ENCODE measurements around the gene MAN1A1. TPM values are rescaled to one million over a fixed set of nuclear protein-coding genes. Genes with fewer than 3 reads are reported as not detected.
"Not testable (repeated sequence)": the region's sequence is repeated elsewhere in the genome, so short reads cannot be mapped to it uniquely, and the experiment has no call there.

The MAN1A1 gene
- polyA plus RNA-seq, 3 donors from 2014 or later, result 33.9 to 64.9 (median 56.7) TPM

DNA sequence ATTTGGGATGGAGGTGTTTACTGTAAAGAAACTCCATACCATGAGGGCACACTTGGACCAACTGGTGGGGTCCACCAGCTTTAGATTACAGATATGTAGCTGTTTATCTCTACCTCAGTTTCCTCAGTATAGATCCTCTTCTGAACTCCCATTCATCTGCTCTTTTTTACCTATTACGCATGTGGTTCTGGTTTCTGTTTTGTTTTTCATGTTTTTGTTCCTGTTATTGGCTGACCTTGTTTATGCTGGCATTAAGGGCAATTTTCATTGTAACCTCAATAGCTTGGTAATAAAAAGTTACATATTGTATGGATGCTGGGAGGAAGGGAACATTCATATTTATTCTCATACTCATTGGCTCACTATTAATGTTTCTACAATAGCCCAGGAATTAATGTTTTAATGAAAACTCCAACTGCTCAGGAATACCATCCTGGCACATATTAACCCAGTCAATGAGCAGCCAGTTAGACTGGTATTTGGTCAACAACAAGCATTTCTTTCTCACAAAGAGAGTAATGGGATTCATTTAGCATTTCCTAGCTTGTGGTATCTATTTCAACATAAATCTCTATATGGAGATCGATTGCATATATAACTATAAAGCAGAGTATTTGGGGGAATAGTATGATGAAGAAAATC lies 187.3 kb downstream of the MAN1A1 start:
- Mint-ChIP-seq H3K36me3 (peaks cover 3 to 11% (median 4%) of the 10 kb centered on the region in 3 donors), H3K4me3 (no peak overlapping the region), H3K9me3 (no peaks in the 10 kb centered on the region), H3K4me1 (peaks cover 0 to 5% of the 10 kb centered on the region in 2 donors), H3K27ac (peak overlapping the region in 1 of 6 donors; percentile 63), H3K27me3 (ENCODE audit: low read depth in 3 of 3) (peaks cover 2 to 12% (median 4%) of the 10 kb centered on the region in 3 donors)
- DNase-seq, result no peak

GRCh38 chr6:119161438-119161837 lies 188.1 kb downstream of the MAN1A1 start:
- Mint-ChIP-seq H3K27me3 (ENCODE audit: low read depth in 3 of 3) (peaks cover 2 to 12% (median 4%) of the 10 kb centered on the region in 3 donors), H3K36me3 (peaks cover 3 to 11% (median 4%) of the 10 kb centered on the region in 3 donors), H3K4me1 (peaks cover 0 to 2% of the 10 kb centered on the region in 2 donors), H3K4me3 (no peak overlapping the region), H3K27ac (no peak overlapping the region), H3K9me3 (no peaks in the 10 kb centered on the region)
- DNase-seq, result no peak

DNA sequence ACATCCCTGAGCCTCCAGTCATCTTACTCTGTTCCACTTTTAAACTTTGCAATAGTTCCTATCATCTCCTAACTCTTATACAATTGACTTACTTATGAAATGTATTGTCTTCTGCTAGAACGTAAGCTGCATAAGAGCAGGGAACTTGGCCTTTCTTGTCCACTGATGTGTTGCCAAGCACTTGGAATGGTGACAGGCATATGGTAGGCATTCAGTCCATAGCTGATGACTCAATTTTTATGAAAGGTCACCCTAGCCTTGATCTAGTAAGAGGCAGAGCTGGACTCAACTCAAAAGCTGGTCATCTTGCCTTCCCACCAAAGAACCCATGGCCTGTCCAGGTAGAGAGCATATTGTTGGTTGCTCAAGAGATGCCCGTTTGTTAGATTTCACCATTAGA lies 188.7 kb downstream of the MAN1A1 start:
- Mint-ChIP-seq H3K4me3 (no peak overlapping the region), H3K27ac (no peak overlapping the region), H3K36me3 (peaks cover 3 to 11% (median 4%) of the 10 kb centered on the region in 3 donors), H3K27me3 (ENCODE audit: low read depth in 3 of 3) (peaks cover 2 to 11% (median 4%) of the 10 kb centered on the region in 3 donors), H3K4me1 (no peaks in the 10 kb centered on the region), H3K9me3 (no peaks in the 10 kb centered on the region)
- no peak for DNase-seq

DNA sequence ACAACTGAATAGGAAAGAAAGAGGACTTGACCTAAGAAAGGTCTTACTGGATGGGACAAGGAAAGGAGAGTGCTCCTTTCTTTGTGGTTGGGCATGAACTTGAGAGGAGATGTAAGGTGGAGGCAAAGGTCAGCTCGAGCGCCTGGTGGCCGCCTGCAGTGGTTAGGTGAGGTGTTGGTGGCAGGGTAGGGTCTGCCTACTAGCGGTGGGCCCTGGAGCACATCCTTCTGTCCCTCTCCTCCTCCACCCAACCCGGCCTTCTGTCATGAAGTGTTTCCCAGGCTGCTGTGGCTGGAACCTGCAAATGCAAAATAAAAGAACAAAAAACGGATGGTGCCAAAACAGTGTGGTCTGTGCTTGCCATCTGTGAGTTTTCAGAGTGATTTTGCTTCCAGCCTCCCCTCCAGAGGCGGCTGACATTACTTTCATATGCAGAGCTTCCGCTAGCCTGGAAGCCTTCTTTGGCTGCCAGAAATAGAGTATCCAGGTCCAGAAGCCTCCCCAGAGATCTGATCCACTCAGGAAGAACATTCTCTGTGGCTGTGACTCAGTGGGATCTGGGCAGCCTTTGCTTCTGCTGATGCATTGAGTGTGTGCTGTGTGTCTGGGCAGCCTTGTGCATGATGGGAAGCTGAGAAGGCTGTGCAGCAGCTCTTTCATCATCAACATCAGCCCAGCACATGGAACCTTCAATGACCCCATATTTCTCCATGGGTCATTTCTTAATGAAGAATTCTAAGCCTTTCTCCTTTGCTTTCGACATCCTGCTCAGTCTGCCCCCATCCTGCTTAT lies 191.3 kb downstream of the MAN1A1 start:
- no peaks in the 10 kb centered on the region for H3K4me1 Mint-ChIP-seq
- no peak for DNase-seq
- no peak overlapping the region for H3K4me3 Mint-ChIP-seq
- H3K36me3 Mint-ChIP-seq, result peaks cover 0 to 6% (median 4%) of the 10 kb centered on the region in 3 donors
- peaks cover 2 to 9% (median 2%) of the 10 kb centered on the region in 3 donors for H3K27me3 Mint-ChIP-seq (ENCODE audit: low read depth in 3 of 3)
- no peaks in the 10 kb centered on the region for H3K9me3 Mint-ChIP-seq
- H3K27ac Mint-ChIP-seq, result no peak overlapping the region

GRCh38 chr6:119157506-119157815 lies 192.1 kb downstream of the MAN1A1 start:
- Mint-ChIP-seq H3K27ac (no peak overlapping the region), H3K9me3 (no peaks in the 10 kb centered on the region), H3K36me3 (peaks cover 0 to 6% (median 4%) of the 10 kb centered on the region in 3 donors), H3K4me1 (no peaks in the 10 kb centered on the region), H3K27me3 (ENCODE audit: low read depth in 3 of 3) (peaks cover 2 to 6% (median 2%) of the 10 kb centered on the region in 3 donors), H3K4me3 (no peak overlapping the region)
- no peak for DNase-seq

DNA sequence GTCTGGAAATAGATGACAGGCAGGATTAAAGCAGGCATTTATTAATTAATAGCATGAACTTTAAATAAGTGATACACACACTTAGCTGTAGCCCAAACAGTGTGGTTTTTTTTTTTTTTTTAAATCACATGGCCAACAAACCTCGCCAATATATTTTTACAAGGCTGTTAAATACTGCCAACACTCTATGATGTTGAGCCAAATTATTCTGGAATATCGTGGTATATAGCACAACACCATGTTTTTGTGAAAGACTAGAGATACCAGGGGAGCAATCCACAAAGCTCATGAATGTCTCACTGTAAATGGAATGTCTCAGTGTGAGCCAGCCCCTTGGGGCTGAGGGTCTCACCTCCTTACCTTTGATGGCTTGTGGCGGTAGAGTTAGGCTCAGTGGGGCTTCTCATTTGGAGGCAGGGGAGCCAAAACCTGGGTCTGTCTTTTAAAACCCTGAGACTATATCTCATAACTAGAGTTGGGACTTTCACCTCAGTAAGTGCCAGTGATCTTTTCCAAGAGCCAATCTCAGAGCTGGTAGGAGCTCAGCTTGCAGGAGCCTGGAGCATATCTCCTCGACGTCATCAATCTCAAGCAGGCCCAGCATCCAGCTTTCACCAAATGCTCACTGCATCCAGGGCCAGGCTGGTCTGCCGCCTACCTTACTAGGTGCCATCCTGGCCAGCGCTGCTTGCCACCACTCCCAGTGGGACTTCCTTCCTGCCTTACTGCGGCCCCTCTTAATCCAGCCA lies 192.6 kb downstream of the MAN1A1 start:
- peaks cover 0 to 3% (median 0%) of the 10 kb centered on the region in 3 donors for H3K36me3 Mint-ChIP-seq
- no peak overlapping the region for H3K4me3 Mint-ChIP-seq
- no peak for DNase-seq
- no peak overlapping the region for H3K27ac Mint-ChIP-seq
- H3K4me1 Mint-ChIP-seq, result peaks cover 2 to 5% of the 10 kb centered on the region in 2 donors
- H3K9me3 Mint-ChIP-seq, result no peaks in the 10 kb centered on the region
- H3K27me3 Mint-ChIP-seq (ENCODE audit: low read depth in 3 of 3), result peaks cover 0 to 3% (median 2%) of the 10 kb centered on the region in 3 donors

DNA sequence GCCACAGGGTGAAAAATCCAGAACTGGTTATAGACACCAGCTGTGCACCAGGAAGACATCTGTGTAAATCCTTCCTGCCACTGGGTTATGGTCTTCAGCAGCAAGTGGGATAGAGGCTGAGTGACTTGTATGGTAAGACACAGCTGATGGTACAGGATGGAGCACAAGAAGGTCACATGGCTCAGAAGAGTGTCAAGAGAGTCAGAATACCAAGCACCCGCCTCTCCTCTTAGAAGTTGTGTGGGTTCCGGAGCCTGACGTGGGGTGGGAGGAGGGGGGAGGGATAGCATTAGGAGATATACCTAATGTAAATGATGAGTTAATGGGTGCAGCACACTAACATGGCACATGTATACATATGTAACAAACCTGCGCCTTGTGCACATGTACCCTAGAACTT lies 193.5 kb downstream of the MAN1A1 start:
- not testable (repeated sequence) for H3K9me3 Mint-ChIP-seq; DNase-seq; H3K4me1 Mint-ChIP-seq; H3K4me3 Mint-ChIP-seq; H3K27me3 Mint-ChIP-seq (ENCODE audit: low read depth in 3 of 3); H3K36me3 Mint-ChIP-seq; H3K27ac Mint-ChIP-seq

DNA sequence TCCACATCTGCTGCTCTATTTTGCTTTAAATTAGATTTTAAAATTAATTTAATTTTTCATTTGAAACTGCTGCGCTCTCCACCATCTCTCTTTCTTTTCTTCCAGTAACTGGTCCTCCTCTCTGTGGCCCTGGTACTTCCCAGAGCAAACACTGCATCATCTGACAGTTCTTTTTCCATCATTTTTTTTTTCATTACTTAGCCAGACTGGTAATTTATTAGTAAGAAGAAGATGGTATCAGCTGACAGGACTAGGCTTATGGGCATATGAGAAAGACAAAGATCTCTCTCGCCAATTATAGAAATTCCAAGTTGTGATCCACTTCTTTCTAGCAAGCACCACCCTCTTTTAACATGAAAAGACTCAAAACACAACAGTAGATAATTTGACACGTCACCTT lies 197.4 kb downstream of the MAN1A1 start:
- H3K27ac Mint-ChIP-seq, result peak overlapping the region in 1 of 6 donors; percentile 45
- peaks cover under 1 to 3% (median 2%) of the 10 kb centered on the region in 3 donors for H3K27me3 Mint-ChIP-seq (ENCODE audit: low read depth in 3 of 3)
- peaks cover 18 to 29% of the 10 kb centered on the region in 2 donors for H3K4me1 Mint-ChIP-seq
- H3K9me3 Mint-ChIP-seq, result no peaks in the 10 kb centered on the region
- no peak overlapping the region for H3K4me3 Mint-ChIP-seq
- DNase-seq, result no peak
- H3K36me3 Mint-ChIP-seq, result no peaks in the 10 kb centered on the region

GRCh38 chr6:119148825-119149525 lies 200.6 kb downstream of the MAN1A1 start:
- peak overlapping the region in 2 of 6 donors; percentile 10 to 53 for H3K27ac Mint-ChIP-seq

GRCh38 chr6:119148098-119148824 lies 201.3 kb downstream of the MAN1A1 start:
- Mint-ChIP-seq H3K9me3 (no peaks in the 10 kb centered on the region), H3K27ac (peak overlapping the region in 3 of 6 donors; percentile 53 to 64 (median 63)), H3K4me1 (peaks cover 26 to 46% of the 10 kb centered on the region in 2 donors), H3K4me3 (peak overlapping the region in 1 of 5 donors; percentile 15), H3K27me3 (ENCODE audit: low read depth in 3 of 3) (peaks cover 0 to 3% (median 2%) of the 10 kb centered on the region in 3 donors), H3K36me3 (no peaks in the 10 kb centered on the region)
- DNase-seq, result peak in 2 of 3 donors; percentile 22 to 33

More at GRCh38 chr6:119148825-119149525, 200.6 kb downstream of the MAN1A1 start:
- Mint-ChIP-seq H3K9me3 (no peaks in the 10 kb centered on the region), H3K4me3 (no peak overlapping the region), H3K36me3 (no peaks in the 10 kb centered on the region), H3K4me1 (peaks cover 26 to 46% of the 10 kb centered on the region in 2 donors), H3K27me3 (ENCODE audit: low read depth in 3 of 3) (peaks cover 0 to 3% (median 2%) of the 10 kb centered on the region in 3 donors)
- no peak for DNase-seq

GRCh38 chr6:119147101-119148053 lies 202.2 kb downstream of the MAN1A1 start:
- DNase-seq, result peak in 2 of 3 donors; percentile 27 to 35
- Mint-ChIP-seq H3K36me3 (no peaks in the 10 kb centered on the region), H3K4me1 (peaks cover 26 to 46% of the 10 kb centered on the region in 2 donors), H3K27me3 (ENCODE audit: low read depth in 3 of 3) (peaks cover 0 to 3% (median 2%) of the 10 kb centered on the region in 3 donors), H3K9me3 (no peaks in the 10 kb centered on the region), H3K27ac (peak overlapping the region; percentile 8 to 88 (median 68)), H3K4me3 (peak overlapping the region in 1 of 5 donors; percentile 33)

DNA sequence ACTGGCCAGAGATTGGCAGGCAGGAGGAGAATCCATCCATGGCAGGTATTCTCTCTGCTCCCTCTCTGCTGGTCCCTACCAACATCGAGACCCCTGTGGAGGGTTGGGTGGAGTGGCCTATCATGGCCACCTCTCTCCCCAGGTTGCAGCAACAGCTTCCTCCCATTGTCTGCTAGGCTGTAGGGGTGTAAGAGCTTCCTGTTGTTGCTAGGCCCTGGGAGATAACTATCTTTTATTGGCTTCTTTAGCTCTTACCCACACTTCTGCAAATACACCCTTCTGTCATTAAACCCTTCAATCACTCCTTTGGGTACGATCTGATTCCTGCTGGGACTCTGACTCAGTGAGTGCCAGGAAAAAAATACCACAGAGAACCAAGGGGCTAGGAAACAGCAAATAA lies 204.4 kb downstream of the MAN1A1 start:
- Mint-ChIP-seq H3K4me1 (peaks cover 25 to 43% of the 10 kb centered on the region in 2 donors), H3K4me3 (no peak overlapping the region), H3K27ac (peak overlapping the region in 3 of 6 donors; percentile 18 to 63 (median 43)), H3K36me3 (no peaks in the 10 kb centered on the region), H3K27me3 (ENCODE audit: low read depth in 3 of 3) (peaks cover 0 to 2% (median 1%) of the 10 kb centered on the region in 3 donors), H3K9me3 (no peaks in the 10 kb centered on the region)
- no peak for DNase-seq

All from immature natural killer cell (primary cell).